HG03442 (cell line): ENCODE data around the gene SMAD6.
"Not testable (repeated sequence)": the region's sequence is repeated elsewhere in the genome, so short reads cannot be mapped to it uniquely, and the experiment has no call there.

Source experiments
- ATAC-seq: cut with Tn5 transposase; IDR thresholded peaks from one replicate; pipeline ENCODE4 v1.9.1; 2021; ENCODE audit warnings: mild to moderate bottlenecking, moderate library complexity; ENCODE audit not compliant: unreplicated experiment

Gene SMAD6

DNA sequence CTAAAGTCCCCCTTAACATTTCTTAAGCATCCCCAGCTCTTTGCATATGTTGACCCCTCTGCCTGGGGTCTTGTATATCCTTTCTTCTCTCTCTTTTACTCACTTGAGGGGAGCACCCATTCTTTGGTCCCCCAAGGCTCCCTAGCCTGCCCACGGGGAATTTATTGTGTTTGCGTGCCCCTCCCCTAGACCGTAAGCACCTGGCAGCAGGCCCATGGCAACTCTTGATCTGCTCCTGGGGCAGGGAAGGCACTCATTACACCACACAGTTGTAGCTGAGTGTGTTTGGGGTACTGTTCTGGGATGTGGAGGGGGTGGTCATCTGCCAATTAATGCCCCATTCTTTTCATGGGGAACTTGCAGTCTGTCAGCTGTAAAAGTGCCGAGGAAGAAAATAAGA is 27.3 kb upstream of the SMAD6 start:
- no peak for ATAC-seq

DNA sequence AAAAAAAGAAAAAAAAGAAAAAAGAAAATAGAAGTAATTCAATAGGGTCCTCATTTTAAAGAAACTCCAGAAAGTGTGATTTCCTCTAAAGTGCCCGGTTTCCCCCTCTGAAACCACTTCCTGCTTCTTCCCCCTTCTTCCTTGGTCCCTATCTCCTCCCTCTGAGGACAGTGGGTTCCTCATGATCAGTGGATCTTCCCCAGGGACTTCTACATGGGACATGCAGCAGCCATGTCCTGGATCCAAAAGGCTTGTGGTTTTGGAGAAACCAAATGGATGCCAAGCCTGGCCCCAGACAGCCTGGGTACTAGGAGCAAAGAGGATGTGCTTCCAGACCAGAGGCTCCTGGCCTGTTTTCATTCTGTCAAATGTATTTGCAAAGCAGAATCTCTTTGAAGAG is 26.6 kb upstream of the SMAD6 start:
- no peak for ATAC-seq

- ATAC-seq: no peak
These were observed 24.7 kb upstream of the SMAD6 start for GRCh38 chr15:66677336-66677735.

DNA sequence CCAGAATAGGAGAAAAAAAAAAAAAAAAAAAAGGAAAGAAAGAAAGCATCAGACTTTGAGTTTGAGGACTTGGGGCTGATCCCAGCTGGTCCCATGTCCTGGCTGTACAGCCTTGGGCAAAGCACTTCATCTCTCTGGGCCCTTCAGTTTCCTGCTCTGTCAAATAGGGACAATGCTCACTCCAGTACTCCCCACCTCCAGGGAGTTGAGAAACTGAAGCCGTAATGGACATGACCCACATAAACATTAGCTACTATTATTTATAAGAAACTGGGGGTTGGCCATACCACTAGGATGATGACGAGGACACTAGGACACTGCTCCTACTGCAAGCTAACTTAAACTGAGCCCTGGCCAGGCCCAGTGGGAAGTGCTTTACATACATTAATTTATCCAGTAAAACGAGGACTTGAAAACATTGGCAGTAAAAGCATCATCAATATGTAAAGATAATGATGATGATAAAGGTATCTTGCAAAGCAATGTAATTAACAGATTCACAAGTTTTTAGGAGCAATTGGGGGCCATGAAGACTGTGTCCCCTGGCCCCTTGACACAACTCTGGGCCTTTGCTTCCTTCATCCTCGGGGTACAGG is 22.9 kb upstream of the SMAD6 start:
- no peak for ATAC-seq

DNA sequence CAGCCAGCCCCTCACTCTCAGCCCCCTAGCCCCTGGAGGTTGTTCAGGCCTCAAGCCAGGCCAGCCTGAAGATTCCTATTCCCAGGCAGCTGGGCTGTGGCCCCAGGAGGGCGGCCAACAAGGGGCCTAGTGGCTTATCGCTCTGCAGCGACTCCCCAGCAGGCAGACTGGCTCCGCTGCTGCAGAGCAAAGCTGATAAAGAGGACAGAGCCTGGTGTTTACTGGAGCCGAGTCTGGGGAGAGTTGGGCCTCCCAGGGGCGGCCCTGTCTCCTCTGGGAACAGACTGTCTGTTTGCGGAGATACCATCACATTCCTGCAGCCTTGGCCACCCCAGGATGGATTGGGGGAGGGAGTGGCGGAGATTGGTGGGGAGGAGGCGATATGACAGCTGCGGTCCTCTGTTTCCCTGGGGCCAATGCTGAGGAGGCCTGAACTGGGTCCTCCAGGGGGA is 22.4 kb upstream of the SMAD6 start:
- ATAC-seq: no peak

- ATAC-seq: no peak
These were observed 21.5 kb upstream of the SMAD6 start for GRCh38 chr15:66680502-66680901.

DNA sequence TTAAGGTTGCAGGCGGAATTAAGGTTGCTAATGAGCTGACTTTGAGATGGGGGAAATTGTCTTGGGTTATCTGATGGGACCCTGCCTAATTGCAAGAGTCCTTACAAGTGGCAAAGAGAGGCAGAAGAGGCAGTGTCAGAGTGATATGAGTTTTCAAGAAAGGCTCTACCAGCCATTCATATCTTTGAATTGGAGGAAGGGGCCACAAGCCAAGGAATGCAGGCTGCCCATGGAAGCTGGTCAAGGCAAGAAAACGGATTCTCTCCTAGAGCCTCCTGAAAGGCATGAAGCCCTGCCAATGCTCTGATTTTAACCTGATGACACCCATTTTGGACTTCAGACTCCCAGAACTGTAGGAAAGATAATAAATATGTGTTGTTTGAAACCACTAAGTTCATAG is 20.6 kb upstream of the SMAD6 start:
- no peak for ATAC-seq

- ATAC-seq: no peak
These were observed 19.8 kb upstream of the SMAD6 start for GRCh38 chr15:66682246-66682645.

DNA sequence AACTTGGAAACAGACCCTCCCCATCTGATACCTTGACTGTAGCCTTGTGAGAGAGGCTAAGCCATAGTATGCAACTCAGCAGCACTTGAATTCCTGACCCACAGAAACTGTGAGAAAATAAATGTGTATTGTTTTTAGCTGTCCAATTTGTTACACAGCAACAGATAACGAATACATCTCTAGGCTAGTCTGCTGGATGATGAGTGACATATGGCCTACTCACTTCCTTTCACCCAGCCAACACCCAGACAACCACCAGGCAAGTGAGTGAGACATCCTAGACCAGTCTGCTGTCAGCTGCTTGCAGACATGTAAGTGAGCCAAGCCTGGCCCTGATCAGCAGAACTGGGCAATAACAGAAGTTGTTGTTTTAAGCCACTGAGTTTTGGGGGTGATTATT is 19.2 kb upstream of the SMAD6 start:
- ATAC-seq: no peak

DNA sequence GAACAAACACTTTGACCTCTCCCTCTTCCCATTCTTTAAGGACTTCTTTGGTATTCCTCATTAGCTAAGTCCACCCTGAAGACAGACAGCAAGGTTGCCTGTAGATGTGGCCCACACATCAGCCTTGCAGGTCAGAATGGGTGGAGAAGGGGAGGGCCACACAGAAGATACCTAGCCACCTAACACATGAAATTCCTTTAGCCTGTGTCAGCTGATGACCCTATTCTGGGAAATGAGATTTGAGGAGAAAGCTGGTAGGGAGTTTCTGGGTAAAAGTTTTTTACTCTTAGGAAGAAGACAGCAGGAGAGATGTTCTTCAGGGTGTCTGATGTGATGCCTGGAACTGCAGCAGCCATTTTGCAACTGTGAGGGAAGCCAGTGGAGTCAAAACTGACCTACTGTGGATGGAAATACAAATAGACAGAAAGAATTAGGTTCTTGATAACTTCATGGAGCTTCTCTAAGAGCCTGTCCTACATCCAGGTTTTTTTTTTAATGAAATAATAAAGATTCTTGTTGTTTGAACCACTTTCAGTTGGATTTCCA is 17.8 kb upstream of the SMAD6 start:
- no peak for ATAC-seq

DNA sequence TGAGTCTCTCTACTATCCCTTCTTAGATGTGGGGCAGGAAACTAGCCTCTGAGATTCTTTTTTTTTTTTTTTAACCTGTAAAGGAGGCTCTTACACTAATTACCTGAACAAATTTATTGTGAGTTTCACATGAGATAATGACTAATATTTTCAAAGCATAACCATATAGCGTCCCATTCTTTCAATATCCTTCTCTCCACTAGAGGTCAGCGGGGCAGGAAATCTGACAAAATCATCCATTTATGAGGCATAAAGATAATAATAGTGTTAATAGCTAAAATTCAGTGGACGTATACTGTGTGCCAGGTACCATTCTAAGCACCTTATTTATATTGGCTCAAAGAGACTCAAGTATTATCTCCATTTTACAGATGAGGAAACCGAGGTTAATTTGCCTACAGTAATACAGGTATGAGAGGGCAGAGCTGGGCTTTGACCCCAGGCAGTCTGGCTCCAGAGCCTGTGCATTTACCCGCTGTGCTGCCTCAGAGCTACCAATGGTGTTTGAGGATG is 16.3 kb upstream of the SMAD6 start:
- no peak for ATAC-seq

DNA sequence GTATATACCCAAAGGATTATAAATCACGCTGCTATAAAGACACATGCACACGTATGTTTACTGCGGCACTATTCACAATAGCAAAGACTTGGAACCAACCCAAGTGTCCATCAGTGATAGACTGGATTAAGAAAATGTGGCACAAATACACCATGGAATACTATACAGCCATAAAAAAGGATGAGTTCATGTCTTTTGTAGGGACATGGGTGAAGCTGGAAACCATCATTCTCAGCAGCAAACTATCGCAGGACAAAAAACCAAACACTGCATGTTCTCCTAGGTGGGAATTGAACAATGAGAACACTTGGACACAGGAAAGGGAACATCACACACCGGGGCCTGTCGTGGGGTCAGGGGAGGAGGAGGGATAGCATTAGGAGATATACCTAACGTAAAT is 11.1 kb upstream of the SMAD6 start:
- not testable (repeated sequence) for ATAC-seq

DNA sequence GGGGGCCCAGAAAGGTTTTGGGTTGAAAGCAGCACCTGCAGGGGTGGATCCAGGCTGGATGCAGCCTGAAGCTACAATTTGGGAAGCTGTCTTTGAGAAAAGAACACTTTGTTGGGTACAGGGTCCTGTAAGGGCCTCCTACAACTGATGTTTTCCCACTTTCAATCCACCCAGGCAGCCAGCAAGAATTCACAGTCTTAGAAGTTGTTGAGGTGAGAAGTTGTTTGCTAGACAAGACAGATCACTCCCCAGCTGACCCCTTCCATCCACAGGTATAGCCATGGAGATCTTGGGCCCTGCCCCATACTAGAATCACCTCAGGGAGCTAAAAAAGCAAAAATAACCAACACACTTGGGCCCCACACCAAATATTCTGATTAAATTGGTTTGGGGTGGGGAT is 10.3 kb upstream of the SMAD6 start:
- ATAC-seq: no peak

GRCh38 chr15:66692391-66692790 is 9.6 kb upstream of the SMAD6 start:
- no peak for ATAC-seq

- ATAC-seq: no peak
These were observed 9.0 kb upstream of the SMAD6 start for GRCh38 chr15:66692808-66693596.

DNA sequence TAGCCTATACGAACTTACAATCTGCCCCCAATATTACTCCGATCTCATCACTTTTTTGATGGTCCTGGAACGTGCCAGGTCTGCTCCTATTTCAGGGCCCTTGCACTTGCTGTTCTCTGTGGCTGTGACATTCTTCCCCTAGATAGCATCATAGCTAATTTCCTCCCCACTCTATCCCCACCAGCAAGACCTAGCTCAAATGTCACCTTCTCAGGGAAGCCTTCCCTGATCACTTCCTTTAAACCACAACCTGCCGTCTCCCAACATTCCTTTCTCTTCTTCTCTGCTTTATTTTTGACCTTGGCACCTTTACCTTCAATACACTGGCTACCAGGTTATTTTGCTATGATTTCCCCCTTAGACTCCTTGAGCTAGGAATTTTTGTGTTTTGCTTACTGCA is 5.3 kb upstream of the SMAD6 start:
- no peak for ATAC-seq

GRCh38 chr15:66698318-66698961 is 3.6 kb upstream of the SMAD6 start:
- no peak for ATAC-seq

GRCh38 chr15:66698971-66699370 is 3.1 kb upstream of the SMAD6 start:
- ATAC-seq: no peak

DNA sequence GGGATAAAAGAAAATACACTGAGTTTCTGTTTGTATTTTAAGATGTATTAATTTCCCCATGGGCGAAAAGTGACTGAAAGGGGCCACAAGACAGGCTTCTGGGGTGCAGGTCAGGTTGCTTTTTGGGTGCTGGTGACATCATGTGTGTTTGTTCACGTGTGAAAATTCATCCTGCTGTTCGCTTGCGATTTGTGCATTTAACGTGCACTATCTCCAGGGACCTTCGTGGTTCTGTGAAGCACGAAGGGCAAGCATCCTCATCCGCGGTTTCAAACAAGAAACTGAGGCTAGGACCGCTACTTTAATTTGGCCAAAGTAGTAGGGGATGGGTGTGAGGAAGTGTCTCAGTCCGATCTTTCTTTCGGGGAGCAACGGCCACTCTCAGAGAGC is 1.6 kb upstream of the SMAD6 start:
- ATAC-seq: no peak

DNA sequence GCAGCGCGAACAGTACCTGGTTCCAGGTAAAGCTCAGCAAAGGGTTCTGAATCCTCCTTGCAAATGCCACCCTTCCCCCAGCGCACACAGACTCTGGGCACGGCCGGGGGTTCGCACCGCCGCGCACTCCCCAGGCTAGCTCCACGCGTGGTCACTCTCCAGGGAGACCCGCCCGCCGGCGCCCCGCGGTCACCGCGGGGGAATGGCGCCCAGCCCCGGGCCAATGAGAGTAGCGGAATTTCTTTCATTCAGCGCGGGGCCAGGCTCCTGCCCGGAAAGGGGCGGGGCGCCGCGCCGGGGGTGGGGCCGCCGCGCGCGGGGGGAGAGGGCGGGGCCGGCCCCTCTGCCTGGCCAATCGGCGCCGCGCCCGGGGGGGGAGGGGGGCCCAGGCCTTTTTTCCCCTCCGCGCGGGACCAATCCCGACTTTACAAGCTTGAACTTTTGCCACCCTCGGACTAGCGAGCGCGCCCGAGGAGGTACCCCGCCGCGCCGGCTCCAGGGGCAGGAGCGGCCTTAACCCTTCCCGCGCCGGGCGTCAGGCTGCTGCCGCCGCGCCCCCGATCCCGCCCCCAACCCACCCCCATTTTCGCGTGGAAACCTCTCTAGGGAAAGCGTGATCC is 1.1 kb upstream of the SMAD6 start:
- ATAC-seq: peak; percentile 57

GRCh38 chr15:66701422-66702034 is 508 bp upstream of the SMAD6 start:
- peak; percentile 18 for ATAC-seq
